CD4-positive, alpha-beta T cell treated with Interferon alpha-2 for 1 hour (primary cell): ENCODE measurements around the gene ALPK3.

Experiments
- DNase-seq, 2 donors: peaks; one replicate each; pipeline ENCODE4 v3.0.0-alpha.2; 2020 to 2022

ALPK3 gene

GRCh38 chr15:84828086-84828908 lies 11.1 kb downstream of the ALPK3 start:
- DNase-seq = no peak

GRCh38 chr15:84829428-84829827 lies 12.3 kb downstream of the ALPK3 start:
- no peak for DNase-seq

- no peak for DNase-seq
Measured at GRCh38 chr15:84830036-84830435, 12.9 kb downstream of the ALPK3 start.

GRCh38 chr15:84831028-84831427 lies 13.9 kb downstream of the ALPK3 start:
- no peak for DNase-seq

- DNase-seq = no peak
Measured at GRCh38 chr15:84831613-84832012, 14.5 kb downstream of the ALPK3 start.

GRCh38 chr15:84832448-84833040 lies 15.4 kb downstream of the ALPK3 start:
- DNase-seq = no peak

- no peak for DNase-seq
Measured at GRCh38 chr15:84833447-84834228, 16.5 kb downstream of the ALPK3 start.

- no peak for DNase-seq
Measured at GRCh38 chr15:84834229-84834955, 17.2 kb downstream of the ALPK3 start.

GRCh38 chr15:84834969-84835368 lies 17.8 kb downstream of the ALPK3 start:
- no peak for DNase-seq

- no peak for DNase-seq
Measured at GRCh38 chr15:84835661-84836337, 18.6 kb downstream of the ALPK3 start.

GRCh38 chr15:84836844-84837243 lies 19.7 kb downstream of the ALPK3 start:
- DNase-seq = no peak

GRCh38 chr15:84839714-84840113 lies 22.6 kb downstream of the ALPK3 start:
- no peak for DNase-seq

GRCh38 chr15:84840255-84840654 lies 23.1 kb downstream of the ALPK3 start:
- no peak for DNase-seq

GRCh38 chr15:84840741-84841429 lies 23.7 kb downstream of the ALPK3 start:
- DNase-seq = no peak

GRCh38 chr15:84842781-84843180 lies 25.6 kb downstream of the ALPK3 start:
- no peak for DNase-seq

GRCh38 chr15:84844964-84845363 lies 27.8 kb downstream of the ALPK3 start:
- DNase-seq = no peak

GRCh38 chr15:84845631-84846030 lies 28.5 kb downstream of the ALPK3 start:
- DNase-seq = peak in 1 of 2 donors; percentile 35

- DNase-seq = no peak
Measured at GRCh38 chr15:84846269-84846668, 29.1 kb downstream of the ALPK3 start.

GRCh38 chr15:84847382-84847781 lies 30.2 kb downstream of the ALPK3 start:
- no peak for DNase-seq

GRCh38 chr15:84852212-84852611 lies 35.1 kb downstream of the ALPK3 start:
- no peak for DNase-seq

GRCh38 chr15:84855136-84855535 lies 38.0 kb downstream of the ALPK3 start:
- DNase-seq = no peak

- no peak for DNase-seq
Measured at GRCh38 chr15:84855765-84856164, 38.6 kb downstream of the ALPK3 start.
